Endothelial cell of umbilical vein (primary cell): ENCODE measurements around the gene HECW1. TPM values are rescaled to one million over a fixed set of nuclear protein-coding genes. Genes with fewer than 3 reads are reported as not detected.

Experiments used
- BruUV-seq: library from RNA; stranded (reverse); fragments of 400-500 nt; replicated peaks from 2 replicates; lab custom pipeline; 2021; lab: Mats Ljungman, UMichigan
- CTCF ChIA-PET: fragments of 300-600, 350-600 bp; sonication (Branson Sonifier 250); formaldehyde crosslinking; loops from one replicate; lab custom pipeline; 2021; ENCODE audit warnings: antibody characterized with exemption, inconsistent platforms; lab: Charles Lee
- POLR2A ChIA-PET: fragments of 300-600, 350-600 bp; sonication (Branson Sonifier 250); formaldehyde crosslinking; loops from one replicate; lab custom pipeline; 2021; ENCODE audit warnings: antibody characterized with exemption, inconsistent platforms; lab: Charles Lee
- DNase-seq: peaks from one replicate; pipeline ENCODE4 v3.0.0-alpha.2; 2011; ENCODE audit warnings: low read depth, low spot score
- FAIRE-seq: peaks from 2 replicates; lab custom pipeline; 2011; peaks lifted over from hg19 to GRCh38; lab: Jason Lieb, UNC
- H2AFZ ChIP-seq: 2 replicates; pipeline ENCODE4 v1.6.0; 2012; ENCODE audit warnings: low read depth, low read length, control low read depth, inconsistent platforms
- H3K27ac ChIP-seq: 2 replicates; pipeline ENCODE4 v1.5.1; 2011; ENCODE audit warnings: low read depth, mild to moderate bottlenecking, control low read depth, low read length, moderate library complexity; ENCODE audit not compliant: insufficient read depth
- H3K27me3 ChIP-seq, 2 experiments: 2 replicates each; pipeline versions ENCODE4 v1.6.0 to v1.6.1; 2011; ENCODE audit warnings: low read length in 2 of 2, mixed read lengths in 1 of 2; ENCODE audit not compliant: control insufficient read depth in 2 of 2, insufficient read depth in 2 of 2
- H3K36me3 ChIP-seq, 2 experiments: 2 replicates in 1 of 2; 3 replicates in 1 of 2; pipeline ENCODE4 v1.5.1; 2011; ENCODE audit warnings: low read length in 2 of 2, mild to moderate bottlenecking in 1 of 2, moderate library complexity in 1 of 2; ENCODE audit not compliant: control insufficient read depth in 2 of 2, insufficient read depth in 2 of 2; ENCODE audit errors: extremely low read depth in 1 of 2
- H3K4me1 ChIP-seq: 3 replicates; pipeline ENCODE4 v1.5.1; 2011; ENCODE audit warnings: mild to moderate bottlenecking, low read length; ENCODE audit not compliant: control insufficient read depth, insufficient read depth; ENCODE audit errors: extremely low read depth
- H3K4me2 ChIP-seq: 2 replicates; pipeline ENCODE4 v1.6.1; 2011; ENCODE audit warnings: low read length, control low read depth, mixed read lengths; ENCODE audit not compliant: insufficient read depth
- H3K4me3 ChIP-seq, 3 experiments: fragments of 200-600 bp in 1 of 3; sonication (generic), shearing (Covaris generic) in 1 of 3; replicated peaks in 1 of 3; 2 replicates each; pipeline ENCODE4 v1.5.1; 2011 to 2016; ENCODE audit warnings: control low read depth in 3 of 3, low read length in 3 of 3, mild to moderate bottlenecking in 2 of 3, inconsistent platforms in 1 of 3, low read depth in 1 of 3, moderate library complexity in 1 of 3; ENCODE audit not compliant: insufficient read depth in 1 of 3
- H3K79me2 ChIP-seq: 2 replicates; pipeline ENCODE4 v1.6.0; 2012; ENCODE audit warnings: low read length, inconsistent platforms; ENCODE audit not compliant: control insufficient read depth, insufficient read depth
- H3K9ac ChIP-seq: replicated peaks from 2 replicates; pipeline ENCODE3; 2011; ENCODE audit warnings: low read length, control low read depth; ENCODE audit not compliant: insufficient read depth; ENCODE audit errors: extremely low read depth
- H3K9me1 ChIP-seq: replicated peaks from 3 replicates; pipeline ENCODE4 v1.6.0; 2011; ENCODE audit warnings: mild to moderate bottlenecking, low read length; ENCODE audit not compliant: control insufficient read depth, insufficient read depth; ENCODE audit errors: extremely low read depth
- H3K9me3 ChIP-seq: replicated peaks from 2 replicates; pipeline ENCODE4 v1.5.1; 2012; ENCODE audit warnings: low read length, inconsistent platforms; ENCODE audit not compliant: control insufficient read depth, insufficient read depth
- H4K20me1 ChIP-seq: replicated peaks from 2 replicates; pipeline ENCODE3; 2011; ENCODE audit warnings: mild to moderate bottlenecking, low read length; ENCODE audit not compliant: control insufficient read depth, insufficient read depth; ENCODE audit errors: extremely low read depth
- CTCF ChIP-seq, 2 donors: IDR thresholded peaks; 1 replicate in 1 of 2; 2 replicates in 1 of 2; pipeline ENCODE4 v1.5.1; 2011; ENCODE audit warnings: low read length in 2 of 2, mild to moderate bottlenecking in 2 of 2, moderate library complexity in 2 of 2, control low read depth in 1 of 2, inconsistent platforms in 1 of 2, low read depth in 1 of 2; ENCODE audit not compliant: insufficient read depth in 1 of 2; ENCODE audit errors: extremely low read depth in 1 of 2
- EZH2 ChIP-seq: IDR thresholded peaks from 2 replicates; pipeline ENCODE4 v1.6.1; 2012; ENCODE audit warnings: borderline replicate concordance, low read depth, mild to moderate bottlenecking, moderate library complexity, low read length, inconsistent platforms; ENCODE audit not compliant: severe bottlenecking
- FOS ChIP-seq: IDR thresholded peaks from 2 replicates; pipeline ENCODE4 v1.6.1; 2011; ENCODE audit warnings: mild to moderate bottlenecking, low read length, moderate library complexity, borderline replicate concordance; ENCODE audit not compliant: insufficient read depth
- GATA2 ChIP-seq: IDR thresholded peaks from 2 replicates; pipeline ENCODE4 v1.7.0; 2011; ENCODE audit warnings: low read depth, mild to moderate bottlenecking, moderate library complexity, mixed read lengths, low read length; ENCODE audit not compliant: insufficient read length, insufficient read depth
- JUN ChIP-seq: IDR thresholded peaks from 2 replicates; pipeline ENCODE4 v1.6.1; 2011; ENCODE audit warnings: borderline replicate concordance, low read depth; ENCODE audit not compliant: insufficient read length, insufficient read depth
- MAX ChIP-seq: IDR thresholded peaks from 2 replicates; pipeline ENCODE4 v1.6.1; 2011; ENCODE audit not compliant: insufficient read depth, insufficient read length
- MYC ChIP-seq: IDR thresholded peaks from one replicate; pipeline ENCODE4 v1.6.1; 2011; ENCODE audit warnings: mild to moderate bottlenecking, low read depth, low read length
- POLR2A ChIP-seq: IDR thresholded peaks from 2 replicates; pipeline ENCODE4 v1.6.1; 2012; ENCODE audit warnings: low read depth, mild to moderate bottlenecking, control low read depth, low read length
- POLR2AphosphoS5 ChIP-seq: IDR thresholded peaks from 2 replicates; pipeline ENCODE4 v1.6.1; 2012; ENCODE audit warnings: low read depth, mild to moderate bottlenecking, control low read depth, low read length, moderate library complexity; ENCODE audit not compliant: insufficient read depth
- dilution Hi-C: fragments of 300-500 bp; cut with MboI; formaldehyde crosslinking; loops from one replicate; pipeline ENCODE4 v1.15.0; 2019; ENCODE audit warnings: low sequenced_read_pairs; ENCODE audit not compliant: extremely low pct_ligation_motif_present
- intact Hi-C: fragments of 100-400 bp; cut with micrococcal nuclease; formaldehyde crosslinking; loops from one replicate; pipeline ENCODE4 v1.10.0; 2022
- polyA plus RNA-seq, 4 experiments: library from polyadenylated mRNA; depleted of rRNA in 3 of 4; stranded (reverse) in 3 of 4; unstranded in 1 of 4; fragments of >200 nt; gene quantifications; 2 replicates each; pipeline versions ENCODE4 v1.2.1 to v1.2.3, GENCODE V29; 2011 to 2012; ENCODE audit warnings: missing spikeins in 1 of 4
- total RNA-seq: library from RNA; stranded (reverse); gene quantifications from 2 replicates; pipeline ENCODE4 v1.2.3, GENCODE V29; 2021

HECW1 gene
- total and polyA plus RNA-seq, 2 donors (not counting 3 experiments of a cell fraction or from before 2014, with no cell fraction given) = not detected

- no peaks in the 10 kb centered on the region for H3K9me3 ChIP-seq
- TF ChIP-seq JUN = no peak
- TF ChIP-seq FOS = no peak
- no peak for TF ChIP-seq EZH2
- TF ChIP-seq CTCF (IDR thresholded peaks at IDR 0.05; ENCODE audit: extremely low read depth in 1 of 2, insufficient read depth in 1 of 2, low read depth in 1 of 2, low read length in 2 of 2) = no peak
- no peak for TF ChIP-seq GATA2
- TF ChIP-seq POLR2AphosphoS5 = no peak
- no peak for TF ChIP-seq MYC
- TF ChIP-seq MAX = no peak
- no peak for TF ChIP-seq POLR2A
- no peak overlapping the region for H3K4me3 ChIP-seq
- intact Hi-C loops (no loop called here), dilution Hi-C loops (no loop called here)
- H3K9me1 ChIP-seq = no peaks in the 10 kb centered on the region
- H3K4me2 ChIP-seq = no peak overlapping the region
- H3K27ac ChIP-seq = no peak overlapping the region
- H3K9ac ChIP-seq = no peak overlapping the region
- H3K27me3 ChIP-seq = no peaks in the 10 kb centered on the region
- FAIRE-seq = no peak
- POLR2A ChIA-PET = no interaction called here
- CTCF ChIA-PET = interaction anchor here (1.1 to 1.5 kb wide), 2 partner anchors 17 to 41 kb away, joined by 3 to 4 read pairs; partner anchors contain the start of gene STK17A
- DNase-seq = no peak
- H3K79me2 ChIP-seq = peaks cover 100% of the 10 kb centered on the region
- H3K4me1 ChIP-seq = no peaks in the 10 kb centered on the region
- BruUV-seq = no TSS peak
- peaks cover 3 to 20% of the 10 kb centered on the region in 2 experiments for H3K36me3 ChIP-seq
- H4K20me1 ChIP-seq = peaks cover 5% of the 10 kb centered on the region
- no peak overlapping the region for H2AFZ ChIP-seq
Observed at GRCh38 chr7:43600056-43600455, 487.6 kb downstream of the HECW1 start.
